Gastrocnemius medialis (tissue), 4 donors: ENCODE data around the gene PIBF1. TPM values are rescaled to one million over a fixed set of nuclear protein-coding genes. Genes with fewer than 3 reads are reported as not detected.

Source experiments
- ATAC-seq, 2 donors: fragments of 150-250 bp; one replicate each; pipeline ENCODE4 v1.9.1; 2016
- DNase-seq, 2 donors: peaks; one replicate each; pipeline ENCODE4 v3.0.0-alpha.2; 2019
- H3K27ac ChIP-seq, 4 donors: fragments of 200-600 bp; sonication (generic); 1 replicate in 1 of 4; 2 replicates in 3 of 4; pipeline ENCODE4 v1.5.1; 2016 to 2018; ENCODE audit warnings: mild to moderate bottlenecking in 2 of 4, moderate library complexity in 1 of 4
- H3K27me3 ChIP-seq, 3 donors: fragments of 200-600 bp; sonication (generic) in 2 of 3; 1 replicate in 1 of 3; 2 replicates in 2 of 3; pipeline versions ENCODE4 v1.5.1 to v1.6.0; 2016 to 2019; ENCODE audit warnings: mild to moderate bottlenecking in 1 of 3, moderate library complexity in 1 of 3
- H3K36me3 ChIP-seq, 2 donors: fragments of 200-600 bp; sonication (generic) in 1 of 2; one replicate each; pipeline ENCODE4 v1.5.1; 2017 to 2018
- H3K4me1 ChIP-seq, 2 donors: fragments of 200-600 bp; sonication (generic) in 1 of 2; one replicate each; pipeline ENCODE4 v1.5.1; 2016 to 2017; ENCODE audit warnings: mild to moderate bottlenecking in 2 of 2
- H3K4me3 ChIP-seq, 4 donors: fragments of 200-600 bp; sonication (generic) in 3 of 4; 1 replicate in 1 of 4; 2 replicates in 3 of 4; pipeline ENCODE4 v1.5.1; 2016 to 2019; ENCODE audit warnings: mild to moderate bottlenecking in 2 of 4
- H3K9me3 ChIP-seq, 3 donors: fragments of 200-600 bp; sonication (generic) in 2 of 3; 1 replicate in 1 of 3; 2 replicates in 2 of 3; pipeline ENCODE4 v1.5.1; 2016 to 2019
- CTCF ChIP-seq, 5 experiments: fragments of 450-650 bp in 3 of 5; fragments of 200-600 bp in 2 of 5; sonication (generic) in 2 of 5; IDR thresholded peaks in 4 of 5; conservative IDR thresholded peaks in 1 of 5; 1 replicate in 4 of 5; 2 replicates in 1 of 5; pipeline ENCODE4 v1.5.1; 2016 to 2019; ENCODE audit warnings: antibody characterized with exemption in 5 of 5, mild to moderate bottlenecking in 3 of 5, moderate library complexity in 3 of 5
- POLR2A ChIP-seq, 2 donors: fragments of 450-650 bp; IDR thresholded peaks; one replicate each; pipeline ENCODE4 v1.6.1; 2017; ENCODE audit warnings: antibody characterized with exemption in 2 of 2, mild to moderate bottlenecking in 2 of 2, moderate library complexity in 2 of 2
- in situ Hi-C, 4 donors: fragments of 200-750 bp; cut with MboI; loops; one replicate each; pipeline versions ENCODE4 v1.15.0 to v1.8.0; 2017; ENCODE audit warnings: low sequenced_read_pairs in 4 of 4
- intact Hi-C: fragments of 100-400 bp; cut with DNase I; formaldehyde crosslinking; loops from one replicate; pipeline ENCODE4 v1.15.1; 2023; ENCODE audit warnings: low total_unique reads
- total RNA-seq, 4 donors: library from RNA; depleted of rRNA; stranded (reverse); fragments of >200 nt; gene quantifications; one replicate each; pipeline versions ENCODE4 v1.1.0 to v1.2.3, GENCODE V29; 2016

PIBF1 gene
- total RNA-seq, 4 donors from 2014 or later = 5.3 to 10.0 (median 7.4) TPM

GRCh38 chr13:72970956-72971355 is 189.0 kb downstream of the PIBF1 start:
- no peak for ATAC-seq
- Histone ChIP-seq H3K9me3 (no peaks in the 10 kb centered on the region), H3K27ac (no peak overlapping the region), H3K4me1 (no peaks in the 10 kb centered on the region), H3K4me3 (no peak overlapping the region), H3K27me3 (no peaks in the 10 kb centered on the region), H3K36me3 (no peaks in the 10 kb centered on the region)
- intact Hi-C loops = no loop called here
- no peak for DNase-seq
- TF ChIP-seq CTCF (IDR thresholded peaks at IDR 0.05 in 4 of 5, conservative IDR thresholded peaks at IDR 0.05 in 1 of 5) (no peak), POLR2A (IDR thresholded peaks at IDR 0.05) (no peak)
- in situ Hi-C loops = no loop called here

GRCh38 chr13:72973234-72973633 is 191.3 kb downstream of the PIBF1 start:
- Histone ChIP-seq H3K4me3 (no peak overlapping the region), H3K36me3 (no peaks in the 10 kb centered on the region), H3K4me1 (no peaks in the 10 kb centered on the region), H3K27ac (no peak overlapping the region), H3K27me3 (no peaks in the 10 kb centered on the region), H3K9me3 (no peaks in the 10 kb centered on the region)
- DNase-seq (no peak), ATAC-seq (no peak)
- TF ChIP-seq CTCF (IDR thresholded peaks at IDR 0.05 in 4 of 5, conservative IDR thresholded peaks at IDR 0.05 in 1 of 5) (no peak), POLR2A (IDR thresholded peaks at IDR 0.05) (no peak)
- intact Hi-C loops (no loop called here), in situ Hi-C loops (no loop called here)

GRCh38 chr13:72983085-72983768 is 201.3 kb downstream of the PIBF1 start:
- DNase-seq = no peak
- no peaks in the 10 kb centered on the region for H3K4me1 ChIP-seq
- no peak for ATAC-seq
- H3K36me3 ChIP-seq = no peaks in the 10 kb centered on the region
- TF ChIP-seq POLR2A (IDR thresholded peaks at IDR 0.05) (no peak), CTCF (IDR thresholded peaks at IDR 0.05 in 4 of 5, conservative IDR thresholded peaks at IDR 0.05 in 1 of 5) (no peak)
- H3K4me3 ChIP-seq = no peak overlapping the region
- intact Hi-C loops = no loop called here
- no peaks in the 10 kb centered on the region for H3K27me3 ChIP-seq
- no peak overlapping the region for H3K27ac ChIP-seq
- H3K9me3 ChIP-seq = no peaks in the 10 kb centered on the region
- in situ Hi-C loops = no loop called here

GRCh38 chr13:72985610-72986009 is 203.7 kb downstream of the PIBF1 start:
- Histone ChIP-seq H3K4me3 (no peak overlapping the region), H3K9me3 (no peaks in the 10 kb centered on the region), H3K27ac (no peak overlapping the region), H3K27me3 (no peaks in the 10 kb centered on the region), H3K36me3 (no peaks in the 10 kb centered on the region), H3K4me1 (no peaks in the 10 kb centered on the region)
- ATAC-seq (no peak), DNase-seq (no peak)
- intact Hi-C loops = no loop called here
- in situ Hi-C loops = no loop called here
- no peak for TF ChIP-seq CTCF (IDR thresholded peaks at IDR 0.05 in 4 of 5, conservative IDR thresholded peaks at IDR 0.05 in 1 of 5)
- TF ChIP-seq POLR2A (IDR thresholded peaks at IDR 0.05) = no peak

GRCh38 chr13:72986197-72986596 is 204.3 kb downstream of the PIBF1 start:
- Histone ChIP-seq H3K4me3 (no peak overlapping the region), H3K27ac (no peak overlapping the region), H3K9me3 (no peaks in the 10 kb centered on the region), H3K36me3 (no peaks in the 10 kb centered on the region), H3K4me1 (no peaks in the 10 kb centered on the region), H3K27me3 (no peaks in the 10 kb centered on the region)
- no peak for TF ChIP-seq CTCF (IDR thresholded peaks at IDR 0.05 in 4 of 5, conservative IDR thresholded peaks at IDR 0.05 in 1 of 5)
- no peak for TF ChIP-seq POLR2A (IDR thresholded peaks at IDR 0.05)
- ATAC-seq (no peak), DNase-seq (no peak)
- intact Hi-C loops (no loop called here), in situ Hi-C loops (no loop called here)
